AG10803 (cell line): ENCODE results near the gene CDH23.

Experiments used
- DNase-seq: peaks from one replicate; pipeline ENCODE4 v3.0.0; 2010; ENCODE audit warnings: low read depth
- H3K4me3 ChIP-seq: 2 replicates; pipeline ENCODE4 v1.5.1; 2011; ENCODE audit warnings: mild to moderate bottlenecking, low read length, control low read depth
- TF ChIP-seq, protein P1 (sequence below): conservative IDR thresholded peaks from 2 replicates; pipeline ENCODE4 v1.5.1; 2011; ENCODE audit warnings: mild to moderate bottlenecking, low read length, control low read depth, inconsistent platforms

The CDH23 gene

GRCh38 chr10:71828702-71829101, 432.0 kb downstream of the CDH23 start:
- no peak overlapping the region for H3K4me3 ChIP-seq
- TF ChIP-seq, protein P1, sequence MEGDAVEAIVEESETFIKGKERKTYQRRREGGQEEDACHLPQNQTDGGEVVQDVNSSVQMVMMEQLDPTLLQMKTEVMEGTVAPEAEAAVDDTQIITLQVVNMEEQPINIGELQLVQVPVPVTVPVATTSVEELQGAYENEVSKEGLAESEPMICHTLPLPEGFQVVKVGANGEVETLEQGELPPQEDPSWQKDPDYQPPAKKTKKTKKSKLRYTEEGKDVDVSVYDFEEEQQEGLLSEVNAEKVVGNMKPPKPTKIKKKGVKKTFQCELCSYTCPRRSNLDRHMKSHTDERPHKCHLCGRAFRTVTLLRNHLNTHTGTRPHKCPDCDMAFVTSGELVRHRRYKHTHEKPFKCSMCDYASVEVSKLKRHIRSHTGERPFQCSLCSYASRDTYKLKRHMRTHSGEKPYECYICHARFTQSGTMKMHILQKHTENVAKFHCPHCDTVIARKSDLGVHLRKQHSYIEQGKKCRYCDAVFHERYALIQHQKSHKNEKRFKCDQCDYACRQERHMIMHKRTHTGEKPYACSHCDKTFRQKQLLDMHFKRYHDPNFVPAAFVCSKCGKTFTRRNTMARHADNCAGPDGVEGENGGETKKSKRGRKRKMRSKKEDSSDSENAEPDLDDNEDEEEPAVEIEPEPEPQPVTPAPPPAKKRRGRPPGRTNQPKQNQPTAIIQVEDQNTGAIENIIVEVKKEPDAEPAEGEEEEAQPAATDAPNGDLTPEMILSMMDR: no peak
- DNase-seq: no peak

DNA sequence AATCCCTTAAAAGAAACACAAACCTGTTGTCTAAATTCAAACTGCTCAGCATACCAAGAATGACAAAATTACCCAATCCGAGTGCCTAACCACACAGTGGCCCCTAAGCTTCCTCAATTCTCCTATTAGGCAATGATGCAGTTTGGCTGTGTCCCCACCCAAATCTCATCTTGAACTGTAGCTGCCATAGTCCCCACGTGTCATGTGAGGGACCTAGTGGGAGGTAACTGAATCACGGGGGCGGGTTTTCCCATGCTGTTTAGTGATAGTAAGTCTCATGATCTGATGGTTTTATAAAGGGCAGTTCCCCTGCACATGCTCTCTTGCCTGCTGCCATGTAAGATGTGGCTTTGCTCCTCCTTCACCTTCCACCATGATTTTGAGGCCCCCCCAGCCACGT, 432.5 kb downstream of the CDH23 start:
- H3K4me3 ChIP-seq: no peak overlapping the region
- TF ChIP-seq, protein P1: no peak
- peak; percentile 33 for DNase-seq

DNA sequence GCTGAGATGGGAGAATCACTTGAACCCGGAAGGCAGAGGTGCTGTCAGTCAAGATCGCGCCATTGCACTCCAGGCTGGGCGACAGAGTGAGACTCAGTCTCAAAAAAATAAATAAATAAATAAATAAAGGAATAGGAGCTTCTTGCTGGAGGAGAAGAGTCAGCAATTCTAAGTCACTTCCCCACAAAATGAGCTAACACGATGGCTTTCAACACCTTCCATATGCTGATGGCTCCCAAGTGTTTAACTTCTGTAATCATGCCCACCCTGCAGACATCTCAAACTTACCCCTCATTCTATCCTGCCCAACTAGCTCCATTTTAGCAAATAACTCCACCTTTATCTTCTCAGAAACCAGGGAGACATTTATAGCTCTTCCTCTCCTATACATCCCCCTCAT, 433.2 kb downstream of the CDH23 start:
- no peak for DNase-seq
- TF ChIP-seq, protein P1: no peak

GRCh38 chr10:71830726-71831125, 434.0 kb downstream of the CDH23 start:
- no peak for DNase-seq
- no peak overlapping the region for H3K4me3 ChIP-seq
- TF ChIP-seq, protein P1: no peak

More for the DNA sequence above, 433.2 kb downstream of the CDH23 start:
- H3K4me3 ChIP-seq: no peak overlapping the region

DNA sequence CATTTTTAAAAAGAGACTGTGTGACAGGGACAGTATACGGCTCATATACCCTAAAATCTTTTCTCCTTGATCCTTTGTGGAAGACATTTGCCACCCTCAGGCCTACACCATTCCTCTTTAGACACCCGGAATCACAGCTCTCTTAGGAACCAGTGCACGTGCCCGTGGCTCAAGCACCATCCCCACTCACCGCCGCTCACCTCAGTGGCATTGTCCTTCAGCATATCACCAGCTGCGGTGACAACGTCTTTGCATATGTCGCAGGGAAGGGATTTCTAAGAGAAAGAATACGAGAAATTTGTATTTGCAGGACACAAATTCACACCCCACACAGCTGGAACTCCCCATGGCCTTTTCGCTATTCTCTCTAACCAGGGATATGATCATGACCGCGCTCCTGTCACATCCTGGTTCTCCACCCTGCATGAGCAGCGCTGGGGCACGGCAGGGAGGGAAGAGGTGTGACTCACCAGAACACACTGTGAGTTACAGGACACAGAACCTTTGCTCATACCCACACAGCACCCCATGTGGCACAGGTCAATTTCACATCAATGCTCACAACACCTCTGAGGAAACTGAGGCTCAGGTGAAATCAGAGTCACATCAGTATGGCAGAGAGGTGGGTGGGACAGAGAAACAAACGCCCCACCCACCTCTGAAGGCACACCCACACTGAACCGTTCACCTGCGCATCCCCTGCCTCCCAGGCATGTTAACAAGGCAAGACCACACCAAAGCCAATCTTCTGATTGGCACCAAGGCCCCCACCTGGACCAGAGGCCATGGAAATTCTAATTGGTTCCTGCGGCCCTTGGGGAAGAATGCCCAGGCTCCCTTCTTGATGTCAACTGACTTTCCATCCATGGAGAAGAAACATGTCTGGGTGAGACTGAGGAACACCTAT, 435.2 kb downstream of the CDH23 start:
- TF ChIP-seq, protein P1: no peak
- H3K4me3 ChIP-seq: no peak overlapping the region
- DNase-seq: peak; percentile 14

- TF ChIP-seq, protein P1: no peak
- no peak overlapping the region for H3K4me3 ChIP-seq
Observed at GRCh38 chr10:71832967-71833366, 436.2 kb downstream of the CDH23 start.

More at GRCh38 chr10:71832967-71833366, 436.2 kb downstream of the CDH23 start:
- no peak for DNase-seq
